NCI-H187 (cell line): ENCODE data around the gene SPON1.

ENCODE experiments used
- DNase-seq, 2 experiments: peaks; one replicate each; lab custom pipeline; 2025; lab: John Stamatoyannopoulos, UW

The SPON1 gene

GRCh38 chr11:14186046-14186775 lies 223.7 kb downstream of the SPON1 start:
- no peak for DNase-seq

- DNase-seq, result no peak
Measured at GRCh38 chr11:14189874-14190273, 227.4 kb downstream of the SPON1 start.

GRCh38 chr11:14190992-14191778 lies 228.7 kb downstream of the SPON1 start:
- DNase-seq, result no peak

GRCh38 chr11:14193644-14194043 lies 231.1 kb downstream of the SPON1 start:
- no peak for DNase-seq

- DNase-seq, result no peak
Measured at GRCh38 chr11:14202251-14203196, 240.0 kb downstream of the SPON1 start.

- DNase-seq, result no peak
Measured at GRCh38 chr11:14203321-14203720, 240.8 kb downstream of the SPON1 start.

GRCh38 chr11:14212986-14213385 lies 250.5 kb downstream of the SPON1 start:
- no peak for DNase-seq

GRCh38 chr11:14218728-14219127 lies 256.2 kb downstream of the SPON1 start:
- no peak for DNase-seq

GRCh38 chr11:14223636-14224288 lies 261.2 kb downstream of the SPON1 start:
- DNase-seq, result no peak

GRCh38 chr11:14224395-14224794 lies 261.9 kb downstream of the SPON1 start:
- no peak for DNase-seq

- DNase-seq, result no peak
Measured at GRCh38 chr11:14225666-14226065, 263.1 kb downstream of the SPON1 start.

- DNase-seq, result no peak
Measured at GRCh38 chr11:14228356-14228755, 265.8 kb downstream of the SPON1 start.

GRCh38 chr11:14229472-14229871 lies 266.9 kb downstream of the SPON1 start:
- DNase-seq, result no peak

GRCh38 chr11:14230407-14230806 lies 267.9 kb downstream of the SPON1 start:
- DNase-seq, result no peak

- no peak for DNase-seq
Measured at GRCh38 chr11:14232652-14233051, 270.1 kb downstream of the SPON1 start.

GRCh38 chr11:14234446-14234845 lies 271.9 kb downstream of the SPON1 start:
- no peak for DNase-seq

GRCh38 chr11:14235701-14236100 lies 273.2 kb downstream of the SPON1 start:
- no peak for DNase-seq

GRCh38 chr11:14237444-14237961 lies 275.0 kb downstream of the SPON1 start:
- no peak for DNase-seq

- no peak for DNase-seq
Measured at GRCh38 chr11:14240221-14240620, 277.7 kb downstream of the SPON1 start.

GRCh38 chr11:14240951-14241350 lies 278.4 kb downstream of the SPON1 start:
- no peak for DNase-seq

- DNase-seq, result no peak
Measured at GRCh38 chr11:14242187-14242586, 279.7 kb downstream of the SPON1 start.

GRCh38 chr11:14242733-14243132 lies 280.2 kb downstream of the SPON1 start:
- DNase-seq, result no peak
